Body of pancreas (tissue), 4 donors: ENCODE measurements around the gene CDK8. TPM values are rescaled to one million over a fixed set of nuclear protein-coding genes. Genes with fewer than 3 reads are reported as not detected.

Experiments
- ATAC-seq: fragments of 150-250 bp; one replicate; pipeline ENCODE4 v1.9.1; 2016
- DNase-seq, 4 donors: peaks; one replicate each; pipeline ENCODE4 v3.0.0-alpha.2; 2019
- H3K27ac ChIP-seq, 4 donors: fragments of 200-600 bp; sonication (generic); 1 replicate in 3 of 4; 2 replicates in 1 of 4; pipeline versions ENCODE4 v1.5.1 to v1.6.1; 2016 to 2019; ENCODE audit warnings: mild to moderate bottlenecking in 1 of 4, mixed read lengths in 1 of 4, moderate library complexity in 1 of 4
- H3K27me3 ChIP-seq, 2 donors: fragments of 200-600 bp; sonication (generic); one replicate each; pipeline ENCODE4 v1.6.0; 2016; ENCODE audit warnings: mild to moderate bottlenecking in 1 of 2
- H3K36me3 ChIP-seq, 2 donors: fragments of 200-600 bp; sonication (generic); replicated peaks in 1 of 2; 2 replicates each; pipeline ENCODE4 v1.5.1; 2016; ENCODE audit warnings: low read depth in 2 of 2; ENCODE audit not compliant: insufficient read depth in 1 of 2
- H3K4me1 ChIP-seq: fragments of 200-600 bp; sonication (generic); one replicate; pipeline ENCODE4 v1.6.0; 2016
- H3K4me3 ChIP-seq, 2 donors: fragments of 200-600 bp; sonication (generic); 1 replicate in 1 of 2; 2 replicates in 1 of 2; pipeline ENCODE4 v1.5.1; 2016 to 2019
- H3K9me3 ChIP-seq, 3 donors: fragments of 200-600 bp; sonication (generic); 1 replicate in 2 of 3; 2 replicates in 1 of 3; pipeline ENCODE4 v1.5.1; 2016
- POLR2A ChIP-seq, 3 donors: fragments of 450-650 bp; IDR thresholded peaks; one replicate each; pipeline ENCODE4 v1.6.1; 2016; ENCODE audit warnings: antibody characterized with exemption in 3 of 3, mild to moderate bottlenecking in 2 of 3
- WGBS, 2 donors: methylation state at CpG; one replicate each; pipeline ENCODE4 v1.1.5; 2017; 5-methylcytosine and 5-hydroxymethylcytosine counted together
- intact Hi-C: fragments of 100-400 bp; cut with DNase I; formaldehyde crosslinking; loops from one replicate; pipeline ENCODE4 v1.15.1; 2023
- total RNA-seq, 2 donors: library from RNA; depleted of rRNA; stranded (reverse); fragments of >200 nt; gene quantifications; one replicate each; pipeline ENCODE4 v1.1.0, GENCODE V29; 2016
- TF ChIP-seq, protein P1 (sequence below), 7 experiments: fragments of 450-650 bp in 4 of 7; fragments of 200-600 bp in 3 of 7; sonication (generic) in 3 of 7; IDR thresholded peaks; one replicate each; pipeline ENCODE4 v1.5.1; 2016 to 2019; ENCODE audit warnings: antibody characterized with exemption in 7 of 7

CDK8 gene
- total RNA-seq, 2 donors from 2014 or later, result 12.7 to 13.8 TPM

DNA sequence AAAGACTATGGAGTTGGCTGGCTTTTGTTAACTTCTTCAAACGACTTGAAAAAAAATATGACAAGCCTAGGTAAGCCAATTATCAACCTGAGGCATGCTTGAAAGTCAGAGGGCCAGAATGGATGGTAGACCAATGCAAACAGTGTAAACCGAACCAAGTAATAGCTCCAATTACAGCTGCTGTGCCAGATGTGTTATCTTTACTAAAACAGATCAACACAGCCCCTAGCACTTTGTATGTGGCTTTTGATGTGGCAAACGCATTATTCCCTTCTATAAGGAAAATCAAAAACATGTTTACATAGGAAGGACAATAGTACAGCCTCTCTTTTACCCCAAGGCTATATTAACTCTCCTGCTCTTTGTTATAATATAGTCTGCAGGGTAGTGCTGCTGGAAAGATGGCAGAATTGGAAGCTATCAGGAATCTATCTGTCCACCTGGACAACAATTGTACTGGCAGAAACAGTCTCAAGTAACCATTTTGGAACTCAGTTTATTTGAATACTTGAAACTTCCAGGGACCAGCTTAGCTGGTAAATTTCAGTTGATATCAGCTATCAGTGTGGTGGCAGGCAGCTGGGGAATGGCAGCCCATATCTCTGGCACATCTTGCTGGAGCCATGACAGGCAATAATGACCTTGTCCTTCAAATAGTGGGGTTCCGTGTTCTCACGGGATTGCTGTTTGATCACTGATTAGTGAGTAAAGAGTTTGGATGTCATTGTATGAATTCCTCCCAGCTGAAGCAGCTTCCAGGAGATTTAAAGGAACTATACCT lies 159.2 kb downstream of the CDK8 start:
- Histone ChIP-seq H3K4me3 (no peak overlapping the region), H3K36me3 (no peaks in the 10 kb centered on the region), H3K27me3 (no peaks in the 10 kb centered on the region), H3K9me3 (no peaks in the 10 kb centered on the region), H3K4me1 (no peaks in the 10 kb centered on the region), H3K27ac (no peak overlapping the region)
- ATAC-seq (no peak), DNase-seq (no peak)
- no peak for TF ChIP-seq POLR2A (IDR thresholded peaks at IDR 0.05)
- TF ChIP-seq, protein P1, sequence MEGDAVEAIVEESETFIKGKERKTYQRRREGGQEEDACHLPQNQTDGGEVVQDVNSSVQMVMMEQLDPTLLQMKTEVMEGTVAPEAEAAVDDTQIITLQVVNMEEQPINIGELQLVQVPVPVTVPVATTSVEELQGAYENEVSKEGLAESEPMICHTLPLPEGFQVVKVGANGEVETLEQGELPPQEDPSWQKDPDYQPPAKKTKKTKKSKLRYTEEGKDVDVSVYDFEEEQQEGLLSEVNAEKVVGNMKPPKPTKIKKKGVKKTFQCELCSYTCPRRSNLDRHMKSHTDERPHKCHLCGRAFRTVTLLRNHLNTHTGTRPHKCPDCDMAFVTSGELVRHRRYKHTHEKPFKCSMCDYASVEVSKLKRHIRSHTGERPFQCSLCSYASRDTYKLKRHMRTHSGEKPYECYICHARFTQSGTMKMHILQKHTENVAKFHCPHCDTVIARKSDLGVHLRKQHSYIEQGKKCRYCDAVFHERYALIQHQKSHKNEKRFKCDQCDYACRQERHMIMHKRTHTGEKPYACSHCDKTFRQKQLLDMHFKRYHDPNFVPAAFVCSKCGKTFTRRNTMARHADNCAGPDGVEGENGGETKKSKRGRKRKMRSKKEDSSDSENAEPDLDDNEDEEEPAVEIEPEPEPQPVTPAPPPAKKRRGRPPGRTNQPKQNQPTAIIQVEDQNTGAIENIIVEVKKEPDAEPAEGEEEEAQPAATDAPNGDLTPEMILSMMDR (IDR thresholded peaks at IDR 0.05), result no peak
- intact Hi-C loops, result no loop called here
- 28% methylated on average over 5 of the region's 5 CpGs for WGBS, 2 donors

DNA sequence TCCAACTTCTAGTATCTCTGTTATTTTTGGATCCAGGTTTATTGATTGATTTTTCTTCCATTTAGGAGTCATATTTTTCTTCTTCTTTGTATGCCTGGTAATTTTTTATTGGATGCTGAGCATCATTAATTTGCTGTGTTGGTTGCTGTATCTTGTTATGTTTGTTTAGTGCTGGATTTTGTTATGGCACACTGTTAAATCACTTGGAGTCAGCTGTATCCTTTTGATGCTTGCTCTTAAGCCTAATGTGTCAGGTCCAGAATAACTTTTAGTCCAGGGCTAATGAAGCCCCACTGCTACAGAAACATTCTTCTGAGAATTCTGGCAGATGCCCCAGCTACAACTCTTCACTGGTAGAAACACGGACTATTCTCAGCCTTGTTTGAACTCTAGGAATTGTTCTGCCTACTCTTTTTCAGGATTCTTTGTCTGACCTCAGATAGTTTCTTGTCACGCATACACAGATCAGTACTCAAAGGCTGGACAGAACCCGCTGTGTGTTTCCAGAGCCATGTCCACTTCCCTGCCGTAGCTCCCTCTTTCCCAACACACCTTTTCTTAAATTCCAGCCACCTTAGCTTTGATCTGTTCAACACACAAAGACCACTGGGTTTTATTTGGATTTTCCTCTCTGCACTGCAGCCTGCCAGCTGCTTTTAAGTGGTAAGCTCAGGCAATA lies 166.5 kb downstream of the CDK8 start:
- no peak for DNase-seq
- Histone ChIP-seq H3K27ac (no peak overlapping the region), H3K9me3 (no peaks in the 10 kb centered on the region), H3K27me3 (no peaks in the 10 kb centered on the region), H3K4me3 (no peak overlapping the region), H3K4me1 (peaks cover 2% of the 10 kb centered on the region), H3K36me3 (no peaks in the 10 kb centered on the region)
- intact Hi-C loops, result no loop called here
- TF ChIP-seq, protein P1 (IDR thresholded peaks at IDR 0.05), result no peak
- no peak for TF ChIP-seq POLR2A (IDR thresholded peaks at IDR 0.05)
- WGBS, 2 donors, result 76 to 78% methylated on average over 4 of the region's 4 CpGs
- no peak for ATAC-seq

DNA sequence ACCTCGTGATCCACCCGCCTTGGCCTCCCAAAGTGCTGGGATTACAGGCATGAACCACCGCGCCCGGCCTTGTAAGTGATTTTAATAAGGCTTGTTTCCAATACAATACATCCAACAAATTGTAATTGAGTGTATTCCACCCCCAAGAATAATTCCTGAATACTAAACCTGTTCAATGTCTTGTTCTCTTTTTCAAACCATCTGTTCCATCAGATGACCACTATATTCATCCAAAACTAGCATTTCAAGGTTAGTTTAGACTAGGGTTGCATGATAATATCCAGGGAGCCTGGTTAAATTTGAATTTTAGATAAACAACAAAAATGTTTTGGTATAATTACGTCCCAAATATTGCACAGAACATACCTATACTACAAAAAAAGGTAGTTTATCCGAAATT lies 168.1 kb downstream of the CDK8 start:
- 85% methylated on average over 7 of the region's 7 CpGs for WGBS, 2 donors
- H3K4me3 ChIP-seq, result no peak overlapping the region
- H3K27me3 ChIP-seq, result no peaks in the 10 kb centered on the region
- peaks cover 7% of the 10 kb centered on the region for H3K4me1 ChIP-seq
- H3K27ac ChIP-seq, result no peak overlapping the region
- no peak for TF ChIP-seq POLR2A (IDR thresholded peaks at IDR 0.05)
- TF ChIP-seq, protein P1 (IDR thresholded peaks at IDR 0.05), result no peak
- intact Hi-C loops, result no loop called here
- no peak for DNase-seq
- H3K36me3 ChIP-seq, result no peaks in the 10 kb centered on the region
- no peak for ATAC-seq
- no peaks in the 10 kb centered on the region for H3K9me3 ChIP-seq

DNA sequence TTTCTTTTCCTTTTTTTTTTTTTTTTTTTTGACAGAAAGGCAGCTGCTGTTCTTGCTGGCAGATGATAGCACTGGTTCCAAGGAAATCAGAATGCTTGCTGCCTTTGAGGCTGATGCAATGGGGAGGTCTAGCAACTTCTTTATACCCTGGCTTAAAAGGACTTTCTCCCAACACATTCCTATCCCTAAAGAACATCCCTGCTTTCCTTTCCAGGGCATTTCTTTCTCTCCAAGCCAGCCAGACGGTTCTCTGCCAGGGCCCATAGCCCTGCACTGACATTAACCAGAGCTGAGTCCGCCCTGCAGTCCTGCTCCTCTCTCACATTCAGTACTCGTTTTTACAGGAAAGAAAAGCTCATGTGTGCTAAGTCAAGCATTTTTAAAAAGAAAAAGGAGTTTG lies 169.7 kb downstream of the CDK8 start:
- intact Hi-C loops, result no loop called here
- no peaks in the 10 kb centered on the region for H3K27me3 ChIP-seq
- no peaks in the 10 kb centered on the region for H3K36me3 ChIP-seq
- no peak overlapping the region for H3K4me3 ChIP-seq
- no peak for TF ChIP-seq POLR2A (IDR thresholded peaks at IDR 0.05)
- TF ChIP-seq, protein P1 (IDR thresholded peaks at IDR 0.05), result no peak
- 46 to 62% methylated on average over 3 of the region's 3 CpGs for WGBS, 2 donors
- DNase-seq (peak in 3 of 4 donors; percentile 10 to 25 (median 19)), ATAC-seq (peak; percentile 63)
- H3K27ac ChIP-seq, result no peak overlapping the region
- peaks cover 7% of the 10 kb centered on the region for H3K4me1 ChIP-seq
- H3K9me3 ChIP-seq, result no peaks in the 10 kb centered on the region
